Colonic mucosa (tissue), 4 donors: ENCODE measurements around the gene A4GALT. TPM values are rescaled to one million over a fixed set of nuclear protein-coding genes. Genes with fewer than 3 reads are reported as not detected.

Experiments used
- DNase-seq: peaks from one replicate; pipeline ENCODE4 v3.0.0-alpha.2; 2020
- H3K27ac ChIP-seq: fragments of 200-600 bp; one replicate; pipeline ENCODE4 v1.8.0; 2021
- H3K27me3 ChIP-seq: fragments of 200-600 bp; one replicate; pipeline ENCODE4 v1.8.0; 2021
- H3K36me3 ChIP-seq: fragments of 200-600 bp; one replicate; pipeline ENCODE4 v1.8.0; 2021
- H3K4me1 ChIP-seq: fragments of 200-600 bp; one replicate; pipeline ENCODE4 v1.8.0; 2021; ENCODE audit warnings: mild to moderate bottlenecking
- H3K4me3 ChIP-seq: fragments of 200-600 bp; one replicate; pipeline ENCODE4 v1.8.0; 2021
- H3K9ac ChIP-seq, 2 donors: one replicate each; pipeline ENCODE4 v1.7.0; 2013; ENCODE audit warnings: control low read depth in 2 of 2, low read depth in 2 of 2, low read length in 2 of 2
- H3K9me3 ChIP-seq: fragments of 200-600 bp; one replicate; pipeline ENCODE4 v1.8.0; 2021
- intact Hi-C: fragments of 100-400 bp; cut with DNase I; formaldehyde crosslinking; loops from one replicate; pipeline ENCODE4 v1.14.1; 2022
- total RNA-seq, 2 donors: library from RNA; stranded (reverse); fragmentation: NEBNext Ultra II Directional in 1 of 2; extraction: Animal tissue kit (Norgen Biotek cat#: 25700) in 1 of 2; gene quantifications; one replicate each; pipeline ENCODE4 v1.2.1, GENCODE V29; 2021
- TF ChIP-seq, protein P1 (sequence below): fragments of 200-600 bp; IDR thresholded peaks from one replicate; pipeline ENCODE4 v1.8.0; 2022; ENCODE audit warnings: antibody characterized with exemption, mild to moderate bottlenecking
- donor health status: healthy.
- donor health status: DM: no; HTN: no; CAD: no.
- donor health status: DM: no; HTN: no; CAD: no.

The A4GALT gene
- total RNA-seq, 2 donors from 2014 or later, result 2.7 to 8.7 TPM

DNA sequence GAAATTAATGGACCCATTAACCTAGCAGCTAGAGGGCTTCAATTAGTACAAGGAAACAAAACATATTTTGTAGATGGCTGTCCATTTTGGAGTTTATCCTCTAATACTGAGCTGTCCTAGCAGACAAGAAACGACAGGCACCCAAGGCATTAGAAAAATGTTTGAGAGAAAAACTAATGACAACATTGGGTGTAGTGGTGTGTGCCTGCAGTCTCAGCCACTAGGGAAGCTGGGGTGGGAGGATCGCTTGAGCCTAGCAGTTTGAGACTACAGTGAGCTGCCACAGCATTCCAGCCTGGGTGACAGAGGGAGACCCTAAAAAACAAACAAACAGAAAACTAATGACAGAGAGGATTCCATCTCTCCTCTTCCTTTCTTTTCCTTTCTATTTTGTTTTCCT, 1.5 kb downstream of the A4GALT start:
- no peak for DNase-seq
- H3K27ac ChIP-seq, result peak overlapping the region; percentile 66
- no peaks in the 10 kb centered on the region for H3K4me1 ChIP-seq
- peaks cover 30% of the 10 kb centered on the region for H3K27me3 ChIP-seq
- no peak overlapping the region for H3K9ac ChIP-seq
- no peaks in the 10 kb centered on the region for H3K9me3 ChIP-seq
- TF ChIP-seq, protein P1, sequence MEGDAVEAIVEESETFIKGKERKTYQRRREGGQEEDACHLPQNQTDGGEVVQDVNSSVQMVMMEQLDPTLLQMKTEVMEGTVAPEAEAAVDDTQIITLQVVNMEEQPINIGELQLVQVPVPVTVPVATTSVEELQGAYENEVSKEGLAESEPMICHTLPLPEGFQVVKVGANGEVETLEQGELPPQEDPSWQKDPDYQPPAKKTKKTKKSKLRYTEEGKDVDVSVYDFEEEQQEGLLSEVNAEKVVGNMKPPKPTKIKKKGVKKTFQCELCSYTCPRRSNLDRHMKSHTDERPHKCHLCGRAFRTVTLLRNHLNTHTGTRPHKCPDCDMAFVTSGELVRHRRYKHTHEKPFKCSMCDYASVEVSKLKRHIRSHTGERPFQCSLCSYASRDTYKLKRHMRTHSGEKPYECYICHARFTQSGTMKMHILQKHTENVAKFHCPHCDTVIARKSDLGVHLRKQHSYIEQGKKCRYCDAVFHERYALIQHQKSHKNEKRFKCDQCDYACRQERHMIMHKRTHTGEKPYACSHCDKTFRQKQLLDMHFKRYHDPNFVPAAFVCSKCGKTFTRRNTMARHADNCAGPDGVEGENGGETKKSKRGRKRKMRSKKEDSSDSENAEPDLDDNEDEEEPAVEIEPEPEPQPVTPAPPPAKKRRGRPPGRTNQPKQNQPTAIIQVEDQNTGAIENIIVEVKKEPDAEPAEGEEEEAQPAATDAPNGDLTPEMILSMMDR, result no peak
- intact Hi-C loops, result no loop called here
- no peaks in the 10 kb centered on the region for H3K36me3 ChIP-seq
- peak overlapping the region; percentile 51 for H3K4me3 ChIP-seq

DNA sequence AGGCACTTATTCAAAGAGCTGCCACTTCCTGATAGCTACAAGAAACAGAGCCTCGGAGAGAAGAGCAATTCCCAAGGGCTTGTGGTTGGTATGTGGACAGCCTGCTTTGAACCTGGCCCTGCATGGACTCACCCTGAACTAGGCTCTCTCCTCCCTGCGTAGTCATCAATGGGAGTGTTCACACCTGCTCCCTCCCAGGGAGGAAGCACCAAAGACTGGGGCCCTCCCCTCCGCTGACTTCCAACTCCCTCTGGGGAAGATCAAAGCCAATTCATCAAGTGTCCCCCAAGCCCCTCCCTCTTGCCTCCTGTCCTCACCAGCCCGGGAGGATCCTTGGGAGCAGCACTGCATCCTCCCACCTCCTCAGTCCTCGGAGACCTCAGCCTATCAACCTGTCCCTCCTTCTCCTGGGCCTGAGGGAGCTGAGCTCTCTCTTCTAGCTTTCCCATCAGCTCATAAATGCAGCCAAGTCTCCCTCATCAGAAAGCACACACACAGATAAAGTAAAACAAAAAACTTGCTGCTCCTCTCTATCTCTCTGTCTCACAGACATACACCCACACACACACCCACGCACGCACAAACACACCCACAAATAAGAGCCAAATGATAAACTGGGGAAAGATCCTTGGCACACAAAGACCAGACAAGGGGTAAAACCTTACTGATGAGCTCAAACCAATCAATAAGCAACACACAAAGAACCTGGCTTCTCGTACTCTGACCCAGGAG, 3.3 kb downstream of the A4GALT start:
- intact Hi-C loops, result no loop called here
- Histone ChIP-seq H3K9ac (no peak overlapping the region), H3K27ac (no peak overlapping the region), H3K27me3 (peaks cover 30% of the 10 kb centered on the region), H3K4me3 (no peak overlapping the region), H3K9me3 (no peaks in the 10 kb centered on the region), H3K36me3 (no peaks in the 10 kb centered on the region), H3K4me1 (no peaks in the 10 kb centered on the region)
- TF ChIP-seq, protein P1, result no peak
- no peak for DNase-seq

DNA sequence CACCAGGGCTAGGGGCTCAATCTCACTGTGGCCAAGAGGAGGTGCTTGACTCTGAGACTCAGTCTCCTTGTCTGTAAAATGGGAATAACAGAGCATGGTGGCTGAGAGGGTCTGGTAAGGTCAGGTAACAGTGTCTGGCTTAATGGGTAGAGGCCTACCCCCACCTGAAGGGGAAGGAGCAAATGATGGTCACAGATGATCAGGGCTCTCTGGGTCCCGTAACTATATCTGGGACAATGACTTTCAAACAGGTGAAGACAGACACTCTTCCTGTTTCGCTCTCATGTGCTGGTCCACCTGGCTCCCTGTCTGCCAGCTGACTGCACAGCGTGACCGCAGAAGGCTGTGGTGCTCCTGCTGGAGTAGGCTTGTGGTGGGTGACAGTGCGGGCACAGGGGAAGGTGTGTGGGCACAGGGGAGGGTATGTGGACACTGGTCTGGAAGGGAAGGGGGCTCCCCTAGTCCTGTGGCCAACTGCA, 4.0 kb downstream of the A4GALT start:
- TF ChIP-seq, protein P1, result no peak
- H3K27me3 ChIP-seq, result peaks cover 28% of the 10 kb centered on the region
- no peak overlapping the region for H3K9ac ChIP-seq
- H3K4me1 ChIP-seq, result no peaks in the 10 kb centered on the region
- intact Hi-C loops, result no loop called here
- H3K27ac ChIP-seq, result no peak overlapping the region
- no peaks in the 10 kb centered on the region for H3K9me3 ChIP-seq
- H3K4me3 ChIP-seq, result no peak overlapping the region
- H3K36me3 ChIP-seq, result no peaks in the 10 kb centered on the region
- no peak for DNase-seq

DNA sequence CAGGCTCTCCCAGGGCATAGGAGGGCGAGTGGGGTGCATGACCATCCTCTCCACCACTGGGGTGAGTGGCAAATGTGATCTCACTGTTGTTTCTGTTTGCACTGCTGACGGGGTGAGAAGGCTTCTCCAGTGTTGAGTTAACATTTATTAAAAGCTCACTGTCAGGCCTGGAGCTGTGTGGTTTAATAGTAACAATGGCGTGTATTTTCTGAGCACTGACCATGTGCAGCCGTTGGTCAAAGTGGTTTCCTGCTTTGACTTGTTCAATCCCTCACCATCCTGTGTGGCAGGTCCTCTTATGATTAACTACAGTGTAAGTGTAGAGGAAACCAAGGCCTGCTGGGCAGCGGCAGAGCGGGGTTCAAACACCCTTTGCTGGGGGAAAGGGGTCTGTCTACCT, 4.4 kb downstream of the A4GALT start:
- no peaks in the 10 kb centered on the region for H3K4me1 ChIP-seq
- H3K27me3 ChIP-seq, result peaks cover 24% of the 10 kb centered on the region
- H3K9me3 ChIP-seq, result no peaks in the 10 kb centered on the region
- no peak for DNase-seq
- no peak overlapping the region for H3K4me3 ChIP-seq
- no peak overlapping the region for H3K9ac ChIP-seq
- H3K27ac ChIP-seq, result no peak overlapping the region
- no peaks in the 10 kb centered on the region for H3K36me3 ChIP-seq
- TF ChIP-seq, protein P1, result no peak
- intact Hi-C loops, result no loop called here

DNA sequence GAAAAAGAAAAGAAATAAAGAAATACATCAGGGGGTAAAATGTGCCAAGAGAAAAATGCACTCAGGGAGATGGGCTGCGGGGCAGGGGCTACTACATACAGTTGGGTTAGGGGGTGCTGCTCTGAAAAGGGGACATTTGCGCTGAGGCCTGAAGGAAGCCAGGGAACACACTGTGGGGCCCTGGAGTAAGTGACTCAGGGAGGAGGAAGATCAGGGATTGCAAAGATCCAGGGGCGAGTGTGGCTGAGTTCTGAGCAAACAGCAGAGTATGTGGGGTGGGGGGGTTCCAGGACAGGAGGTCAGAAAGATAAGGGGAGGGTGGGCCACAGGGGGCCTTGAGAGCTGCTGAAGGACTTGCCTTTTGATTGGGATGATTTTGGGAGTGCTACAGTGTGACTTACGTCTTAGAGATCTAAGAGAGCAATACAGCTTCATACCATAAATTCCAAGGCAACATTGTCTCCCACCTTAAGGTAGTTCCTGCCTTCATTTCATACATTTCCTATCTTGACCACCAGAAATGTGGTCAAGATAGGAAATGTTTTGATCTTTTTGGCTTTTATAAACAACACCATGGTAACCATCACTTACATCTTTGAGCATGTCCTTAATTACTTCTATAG, 5.8 kb downstream of the A4GALT start:
- H3K9ac ChIP-seq, result no peak overlapping the region
- no peaks in the 10 kb centered on the region for H3K36me3 ChIP-seq
- intact Hi-C loops, result no loop called here
- no peaks in the 10 kb centered on the region for H3K4me1 ChIP-seq
- H3K27me3 ChIP-seq, result peaks cover 13% of the 10 kb centered on the region
- no peak overlapping the region for H3K4me3 ChIP-seq
- no peak for DNase-seq
- TF ChIP-seq, protein P1, result no peak
- no peak overlapping the region for H3K27ac ChIP-seq
- no peaks in the 10 kb centered on the region for H3K9me3 ChIP-seq
